ENCODE measurements around the gene CIITA.

CIITA gene

DNA sequence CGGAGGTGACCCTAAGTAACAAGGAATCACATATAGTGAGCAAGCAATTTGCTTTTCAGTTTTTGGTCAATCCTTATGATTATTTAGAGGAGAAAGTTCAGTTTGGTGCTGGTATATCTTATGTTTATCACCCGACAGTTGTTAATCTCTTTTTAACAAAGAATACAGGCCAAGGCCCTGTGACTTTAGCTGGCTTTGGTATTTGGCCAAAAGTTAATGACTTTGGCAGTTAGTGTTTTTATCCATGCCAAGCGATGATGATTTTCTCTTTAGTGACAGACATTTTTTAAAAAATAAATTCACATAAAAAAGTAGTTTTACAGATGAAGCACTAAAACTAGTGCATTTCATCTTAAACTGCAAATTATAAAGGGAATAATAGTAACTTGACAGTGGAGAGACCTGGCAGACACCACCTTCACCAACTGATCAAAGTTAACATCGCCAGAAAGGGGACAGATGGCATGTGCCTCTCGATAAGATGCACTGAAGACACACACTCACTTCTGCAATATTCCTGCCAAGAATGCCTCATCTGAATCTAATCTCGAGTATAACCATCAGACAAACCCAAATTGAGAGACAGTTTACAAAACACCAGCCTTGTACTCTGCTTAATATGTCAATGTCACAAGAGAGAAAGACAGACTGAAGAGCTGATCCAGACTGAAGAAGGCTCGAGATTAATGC lies 58.4 kb downstream of the CIITA start:
- no peak overlapping the region for H3K27ac ChIP-seq
- TF ChIP-seq, protein P1, sequence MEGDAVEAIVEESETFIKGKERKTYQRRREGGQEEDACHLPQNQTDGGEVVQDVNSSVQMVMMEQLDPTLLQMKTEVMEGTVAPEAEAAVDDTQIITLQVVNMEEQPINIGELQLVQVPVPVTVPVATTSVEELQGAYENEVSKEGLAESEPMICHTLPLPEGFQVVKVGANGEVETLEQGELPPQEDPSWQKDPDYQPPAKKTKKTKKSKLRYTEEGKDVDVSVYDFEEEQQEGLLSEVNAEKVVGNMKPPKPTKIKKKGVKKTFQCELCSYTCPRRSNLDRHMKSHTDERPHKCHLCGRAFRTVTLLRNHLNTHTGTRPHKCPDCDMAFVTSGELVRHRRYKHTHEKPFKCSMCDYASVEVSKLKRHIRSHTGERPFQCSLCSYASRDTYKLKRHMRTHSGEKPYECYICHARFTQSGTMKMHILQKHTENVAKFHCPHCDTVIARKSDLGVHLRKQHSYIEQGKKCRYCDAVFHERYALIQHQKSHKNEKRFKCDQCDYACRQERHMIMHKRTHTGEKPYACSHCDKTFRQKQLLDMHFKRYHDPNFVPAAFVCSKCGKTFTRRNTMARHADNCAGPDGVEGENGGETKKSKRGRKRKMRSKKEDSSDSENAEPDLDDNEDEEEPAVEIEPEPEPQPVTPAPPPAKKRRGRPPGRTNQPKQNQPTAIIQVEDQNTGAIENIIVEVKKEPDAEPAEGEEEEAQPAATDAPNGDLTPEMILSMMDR (IDR thresholded peaks at IDR 0.05): no peak
- no peak for TF ChIP-seq ZFX (IDR thresholded peaks at IDR 0.05; ENCODE audit: borderline replicate concordance)

DNA sequence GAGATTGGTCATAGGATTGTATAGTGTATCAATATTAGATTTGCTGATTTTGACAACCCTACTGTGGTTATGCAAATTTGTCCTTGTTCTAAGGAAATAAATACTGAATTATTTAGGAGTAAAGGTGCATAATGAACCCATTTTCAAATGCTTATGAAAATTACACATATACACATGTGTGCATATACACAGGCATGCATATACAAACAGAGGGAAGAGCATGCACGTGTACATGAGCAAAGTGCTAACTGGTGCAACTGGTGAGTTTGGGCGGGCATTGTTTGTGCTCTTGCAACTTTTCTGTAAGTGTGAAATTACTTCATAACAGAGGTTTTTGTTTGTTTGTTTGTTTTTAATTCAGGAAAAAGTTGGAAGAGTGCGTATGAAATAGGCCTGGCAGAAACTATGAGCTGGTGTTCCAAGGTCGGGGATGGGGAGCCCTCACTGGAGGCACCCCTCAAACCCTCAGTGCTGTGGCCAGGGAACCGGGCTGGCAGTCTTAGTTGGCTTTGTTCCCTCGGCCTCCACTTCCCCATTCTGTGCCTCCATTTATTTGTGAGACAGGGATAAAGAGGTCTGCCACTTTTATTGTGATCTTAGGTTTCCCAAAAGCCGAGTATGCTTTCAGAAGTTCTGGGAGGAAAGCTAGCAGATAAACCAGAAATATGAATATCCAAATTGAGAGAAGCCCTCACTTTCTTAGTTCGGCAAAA lies 59.4 kb downstream of the CIITA start:
- H3K27ac ChIP-seq: no peak overlapping the region
- TF ChIP-seq, protein P1 (IDR thresholded peaks at IDR 0.05): no peak
- TF ChIP-seq ZFX (IDR thresholded peaks at IDR 0.05; ENCODE audit: borderline replicate concordance): no peak

DNA sequence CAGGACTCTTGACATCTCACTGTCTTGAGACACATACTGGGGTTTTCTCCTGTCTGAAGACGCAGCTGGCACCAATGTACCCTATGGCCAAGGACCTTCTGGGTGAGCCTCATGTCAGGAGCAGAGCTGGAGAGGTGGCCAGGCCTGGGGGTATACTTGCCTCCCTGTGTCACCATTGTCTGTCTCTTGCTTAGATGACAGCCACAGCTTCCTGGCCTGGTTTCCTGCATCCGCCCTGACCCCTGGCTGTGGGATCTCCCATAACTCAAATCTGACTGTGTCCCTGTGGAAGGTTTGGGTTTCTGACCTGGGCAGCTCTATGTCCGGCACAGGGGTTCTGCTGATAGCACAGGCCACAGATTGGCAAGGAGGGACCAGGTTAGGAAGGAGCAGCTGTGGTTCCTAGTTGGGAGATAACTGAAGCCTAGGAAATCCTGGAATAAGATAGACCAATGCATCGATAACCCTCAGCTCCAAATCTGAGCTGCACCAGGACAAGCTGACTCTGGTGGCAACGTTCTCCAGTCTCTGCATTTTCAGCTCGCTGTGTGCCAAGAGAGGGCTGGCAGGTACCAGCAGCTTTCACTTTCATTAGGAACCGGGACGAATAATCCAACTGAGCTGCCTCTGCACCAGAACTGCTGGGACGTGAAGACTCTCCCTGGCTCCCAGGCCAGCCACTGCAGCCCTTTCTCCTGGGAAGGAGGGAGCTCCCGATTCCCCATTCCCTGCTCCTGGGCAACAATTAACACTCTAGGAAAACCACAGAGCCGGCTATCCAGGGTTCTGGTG lies 60.3 kb downstream of the CIITA start:
- TF ChIP-seq, protein P1 (IDR thresholded peaks at IDR 0.05): no peak
- TF ChIP-seq ZFX (IDR thresholded peaks at IDR 0.05; ENCODE audit: borderline replicate concordance): no peak
- no peak overlapping the region for H3K27ac ChIP-seq

DNA sequence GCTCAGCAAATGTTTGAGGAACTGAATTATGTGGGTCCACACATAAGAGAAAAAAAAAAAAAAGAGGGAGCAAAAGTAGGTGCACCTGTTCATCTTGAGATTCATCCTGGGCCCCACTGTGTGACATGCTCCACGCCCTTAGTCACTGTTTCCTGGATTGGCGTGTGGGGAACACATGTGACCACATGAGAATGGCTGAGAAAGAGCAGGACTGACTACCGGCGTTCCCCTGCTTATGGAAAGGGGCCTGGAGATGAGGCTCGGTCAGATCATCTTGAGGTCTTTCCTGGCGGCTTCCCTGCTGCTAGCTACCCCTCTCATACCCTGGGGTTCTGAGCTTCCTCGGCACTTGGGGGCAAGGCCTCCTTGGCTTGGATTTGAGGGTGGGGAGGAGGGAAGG lies 61.3 kb downstream of the CIITA start:
- H3K27ac ChIP-seq: no peak overlapping the region
- TF ChIP-seq ZFX (IDR thresholded peaks at IDR 0.05; ENCODE audit: borderline replicate concordance): no peak
- TF ChIP-seq, protein P1 (IDR thresholded peaks at IDR 0.05): no peak

DNA sequence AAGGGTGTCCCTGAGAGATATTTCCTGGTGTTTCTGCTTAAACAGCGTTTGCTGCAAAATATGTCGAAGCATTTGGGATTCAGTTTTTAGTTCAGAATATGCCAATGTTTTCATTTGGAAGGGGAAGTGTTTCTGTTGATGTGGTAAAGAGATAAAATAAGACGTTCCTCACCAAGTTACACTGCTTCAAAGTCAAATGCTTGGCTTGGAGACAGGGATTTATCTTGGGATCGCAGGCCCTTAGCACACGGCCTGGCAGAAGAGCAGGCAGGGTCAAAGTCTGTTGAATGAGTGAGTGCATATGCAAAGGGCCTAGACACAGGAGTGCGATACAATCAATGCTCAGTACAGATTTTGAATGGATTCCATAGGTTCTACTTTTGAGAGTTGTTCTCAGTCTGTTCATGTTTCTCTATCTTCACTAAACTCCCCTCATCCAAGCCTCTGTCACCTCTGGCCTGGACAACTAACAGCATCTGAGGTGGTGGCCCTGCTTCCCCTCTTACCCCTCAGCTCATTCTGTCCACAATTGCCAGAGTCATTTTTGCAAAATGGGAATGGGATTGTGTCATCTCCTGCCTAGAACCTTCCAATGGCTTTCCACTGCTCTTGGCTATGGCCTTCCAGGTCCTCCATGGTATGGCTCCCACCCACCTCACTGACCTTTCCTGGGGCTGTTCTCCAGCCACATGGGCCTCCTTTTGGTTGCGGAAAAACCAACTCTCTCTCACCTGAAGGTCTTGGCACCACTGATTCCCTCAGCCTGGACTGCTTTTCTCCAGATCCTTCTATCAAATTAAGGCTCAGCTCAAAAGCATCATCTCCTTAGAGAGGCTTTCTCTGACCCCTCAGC lies 62.0 kb downstream of the CIITA start:
- H3K27ac ChIP-seq: no peak overlapping the region
- TF ChIP-seq ZFX (IDR thresholded peaks at IDR 0.05; ENCODE audit: borderline replicate concordance): no peak
- TF ChIP-seq, protein P1 (IDR thresholded peaks at IDR 0.05): no peak

DNA sequence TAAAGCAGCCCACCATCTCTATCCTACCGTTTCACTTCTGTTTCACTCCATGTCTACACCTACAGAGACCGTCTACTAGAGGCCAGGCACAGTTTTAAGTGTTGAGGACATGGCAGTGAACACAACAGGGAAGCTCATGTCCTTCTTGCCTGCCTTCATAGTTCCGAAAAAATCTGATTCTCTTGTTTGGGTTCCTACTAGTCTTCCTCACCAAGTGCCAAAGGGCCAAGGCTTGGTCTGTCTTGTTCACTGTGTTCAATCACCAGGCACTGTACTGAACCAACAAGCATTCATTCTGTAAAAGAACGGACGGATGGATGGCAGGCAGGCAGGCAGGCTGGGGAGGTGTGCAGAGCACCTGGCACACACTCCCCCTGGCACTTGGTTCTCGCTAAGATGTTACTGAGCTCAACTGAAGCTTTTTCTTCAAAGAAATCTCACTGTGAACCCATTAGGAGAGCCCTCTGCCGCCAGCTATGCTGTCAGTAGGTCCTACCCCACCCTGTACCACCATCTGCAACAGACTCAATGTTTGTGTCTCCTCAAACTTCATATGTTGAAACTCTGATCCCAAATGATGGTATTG lies 62.7 kb downstream of the CIITA start:
- TF ChIP-seq ZFX (IDR thresholded peaks at IDR 0.05; ENCODE audit: borderline replicate concordance): no peak
- TF ChIP-seq, protein P1 (IDR thresholded peaks at IDR 0.05): no peak
- H3K27ac ChIP-seq: no peak overlapping the region
